ENCODE results near the gene TMEM129.

The TMEM129 gene

GRCh38 chr4:1693131-1693896 lies 27.8 kb downstream of the TMEM129 start:
- H3K36me3 ChIP-seq (ENCODE audit: control insufficient read depth in 2 of 2, insufficient read depth in 1 of 2, low read length in 2 of 2), result peaks cover 30 to 78% of the 10 kb centered on the region in 2 experiments
- H3K4me3 ChIP-seq (ENCODE audit: low read depth, low read length), result no peak overlapping the region
- no peaks in the 10 kb centered on the region for H3K4me1 ChIP-seq (ENCODE audit: control insufficient read depth, insufficient read depth, low read length)
- H3K27ac ChIP-seq (ENCODE audit: extremely low read depth, low read depth, low read length), result no peak overlapping the region
- ChIA-PET CTCF (interaction anchor here (0.6 to 5.0 kb wide), 16 partner anchors 9 to 695 kb away, joined by 3 to 61 read pairs (median 5); partner anchors contain the start of genes FAM53A, SLBP, TACC3 and TMEM129), POLR2A (interaction anchor here (0.6 to 1.4 kb wide), 6 partner anchors 12 to 36 kb away, joined by 3 to 21 read pairs (median 7); partner anchors contain the start of genes SLBP, TACC3 and TMEM129)
- H3K9me3 ChIP-seq (ENCODE audit: control insufficient read depth, insufficient read depth, low read depth, low read length), result no peaks in the 10 kb centered on the region
- TF ChIP-seq ZNF610 (tag by site-specific recombination; IDR thresholded peaks at IDR 0.05; ENCODE audit: borderline replicate concordance), result no peak
- 0 out of 2 replicates have a peak, but pooled peaks have one; percentile 12 for TF ChIP-seq ZBTB17 (tag by site-specific recombination; IDR thresholded peaks at IDR 0.05)
- TF ChIP-seq CTCF (tag by site-specific recombination; IDR thresholded peaks at IDR 0.05), result peak; percentile 34; the same call in 1 of the 2 replicates
- no peak for TF ChIP-seq ZNF140 (tag by site-specific recombination; IDR thresholded peaks at IDR 0.05)
- 0 out of 2 replicates have a peak, but pooled peaks have one; percentile 25 for TF ChIP-seq ZEB2 (tag by site-specific recombination; IDR thresholded peaks at IDR 0.05)
- TF ChIP-seq SALL2 (tag by site-specific recombination; IDR thresholded peaks at IDR 0.05; ENCODE audit: borderline replicate concordance), result no peak
- no peak for TF ChIP-seq ZNF10 (tag by site-specific recombination; IDR thresholded peaks at IDR 0.05)
- TF ChIP-seq ZBTB26 (tag by site-specific recombination; optimal IDR thresholded peaks at IDR 0.05), result no peak
- TF ChIP-seq ZSCAN4 (tag by site-specific recombination; IDR thresholded peaks at IDR 0.05), result peak; percentile 72
- TF ChIP-seq ZNF654 (tag by site-specific recombination; IDR thresholded peaks at IDR 0.05; ENCODE audit: low read depth), result peak; percentile 38; the same call in 1 of the 2 replicates
- peak; percentile 44; the same call in 1 of the 2 replicates for TF ChIP-seq TRIM28 (IDR thresholded peaks at IDR 0.05; ENCODE audit: borderline replicate concordance, low read length)
- TF ChIP-seq KLF17 (tag by site-specific recombination; IDR thresholded peaks at IDR 0.05), result no peak
- no peak for TF ChIP-seq ZNF341 (tag by site-specific recombination; IDR thresholded peaks at IDR 0.05; ENCODE audit: low read depth)
- TF ChIP-seq BCL11A (tag by site-specific recombination; IDR thresholded peaks at IDR 0.05; ENCODE audit: low read depth), result no peak
- 0 out of 2 replicates have a peak, but pooled peaks have one; percentile 13 for TF ChIP-seq KLF9 (tag by site-specific recombination; IDR thresholded peaks at IDR 0.05; ENCODE audit: low read depth)
- TF ChIP-seq FEZF1 (tag by site-specific recombination; IDR thresholded peaks at IDR 0.05), result no peak

GRCh38 chr4:1691737-1692373 lies 29.3 kb downstream of the TMEM129 start:
- no peak for TF ChIP-seq ZNF830 (tag by site-specific recombination; IDR thresholded peaks at IDR 0.05; ENCODE audit: low read depth)
- TF ChIP-seq FEZF1 (tag by site-specific recombination; IDR thresholded peaks at IDR 0.05), result no peak
- TF ChIP-seq ZNF175 (tag by site-specific recombination; IDR thresholded peaks at IDR 0.05), result no peak
- no peak for TF ChIP-seq YY2 (tag by site-specific recombination; IDR thresholded peaks at IDR 0.05)
- TF ChIP-seq ZNF274 (IDR thresholded peaks at IDR 0.05; ENCODE audit: low read length), result no peak
- no peak for TF ChIP-seq ZNF274 (tag by site-specific recombination; IDR thresholded peaks at IDR 0.05; ENCODE audit: borderline replicate concordance)
- Histone ChIP-seq H3K4me1 (ENCODE audit: control insufficient read depth, insufficient read depth, low read length) (no peaks in the 10 kb centered on the region), H3K4me3 (ENCODE audit: low read depth, low read length) (no peak overlapping the region), H3K9me3 (ENCODE audit: control insufficient read depth, insufficient read depth, low read depth, low read length) (no peaks in the 10 kb centered on the region), H3K36me3 (ENCODE audit: control insufficient read depth in 2 of 2, insufficient read depth in 1 of 2, low read length in 2 of 2) (peaks cover 20 to 66% of the 10 kb centered on the region in 2 experiments), H3K27ac (ENCODE audit: extremely low read depth, low read depth, low read length) (no peak overlapping the region)
- POLR2A ChIA-PET, result interaction anchor here (0.8 to 1.6 kb wide), 3 partner anchors 12 to 76 kb away, joined by 3 to 5 read pairs (median 4); partner anchors contain the start of gene TMEM129
- CTCF ChIA-PET, result interaction anchor here (1.5 to 3.1 kb wide), 2 partner anchors 8 to 17 kb away, joined by 9 to 38 read pairs; partner anchors contain the start of gene FAM53A
